AG09319 (cell line): Measurements from ENCODE around the gene SIN3B.

ENCODE experiments used
- DNase-seq: peaks from one replicate; pipeline ENCODE4 v3.0.0-alpha.2; 2010; ENCODE audit warnings: low read depth; ENCODE audit errors: extremely low read depth
- CTCF ChIP-seq: IDR thresholded peaks from 2 replicates; pipeline ENCODE4 v1.5.1; 2011; ENCODE audit warnings: low read depth, mild to moderate bottlenecking, inconsistent platforms, low read length, moderate library complexity

Gene SIN3B

DNA sequence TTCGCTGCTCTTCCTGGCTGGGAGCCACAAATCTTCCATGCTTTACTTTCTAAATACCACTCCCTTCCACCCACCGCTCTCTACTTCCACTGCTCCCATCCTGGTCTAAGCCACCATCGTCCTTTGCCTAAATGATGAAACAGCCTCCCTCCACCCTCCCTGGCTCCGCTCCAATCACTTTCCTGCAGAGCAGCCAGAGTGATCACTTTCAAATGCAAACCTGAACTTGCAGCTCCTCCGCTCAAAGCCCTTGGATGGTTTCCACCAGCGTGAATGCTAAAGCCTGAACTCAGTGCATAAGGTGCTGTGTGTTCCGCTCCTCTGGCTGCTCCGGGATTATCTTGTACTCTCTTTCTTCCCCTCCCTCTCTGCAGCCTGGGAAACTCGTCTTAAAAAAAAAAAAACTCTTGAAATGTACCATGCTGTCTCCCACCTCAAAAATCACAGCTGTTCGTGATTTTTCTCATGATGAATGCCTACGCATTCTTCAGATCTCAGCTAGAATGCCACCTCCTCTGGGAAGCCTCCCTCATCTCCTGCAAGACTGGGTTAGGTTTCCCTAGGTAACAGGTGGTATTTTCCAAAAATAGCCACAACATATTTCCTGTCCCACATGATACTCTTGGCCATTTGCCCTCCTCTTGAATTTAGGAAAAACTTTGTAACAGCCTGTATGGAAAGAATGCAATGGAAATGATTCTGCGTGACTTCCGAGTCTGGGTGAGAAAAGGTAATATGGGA lies 3.7 kb upstream of the SIN3B start:
- no peak for TF ChIP-seq CTCF
- DNase-seq: peak; percentile 46

DNA sequence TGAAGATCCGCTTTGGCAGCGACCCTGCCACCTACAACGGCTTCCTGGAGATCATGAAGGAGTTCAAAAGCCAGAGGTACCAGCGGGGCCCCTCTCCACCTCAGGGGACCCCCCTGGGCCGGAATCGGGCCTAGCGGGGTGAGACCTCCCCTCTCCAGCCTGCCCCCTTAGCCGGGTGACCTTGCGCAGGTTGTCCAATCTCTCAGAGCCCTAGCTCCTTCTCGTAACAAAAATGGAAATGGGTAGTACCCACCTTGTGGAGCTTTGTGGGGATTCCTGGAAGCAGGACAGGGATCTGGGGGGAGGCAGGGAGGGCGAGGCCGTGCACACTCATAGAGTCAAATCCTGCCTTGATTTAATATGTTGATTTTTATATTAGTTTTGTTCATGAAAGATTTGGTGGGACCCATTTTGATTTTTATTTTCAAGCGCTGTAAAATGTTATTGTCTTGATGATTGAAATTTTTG lies 658 bp downstream of the SIN3B start:
- TF ChIP-seq CTCF: no peak

DNA sequence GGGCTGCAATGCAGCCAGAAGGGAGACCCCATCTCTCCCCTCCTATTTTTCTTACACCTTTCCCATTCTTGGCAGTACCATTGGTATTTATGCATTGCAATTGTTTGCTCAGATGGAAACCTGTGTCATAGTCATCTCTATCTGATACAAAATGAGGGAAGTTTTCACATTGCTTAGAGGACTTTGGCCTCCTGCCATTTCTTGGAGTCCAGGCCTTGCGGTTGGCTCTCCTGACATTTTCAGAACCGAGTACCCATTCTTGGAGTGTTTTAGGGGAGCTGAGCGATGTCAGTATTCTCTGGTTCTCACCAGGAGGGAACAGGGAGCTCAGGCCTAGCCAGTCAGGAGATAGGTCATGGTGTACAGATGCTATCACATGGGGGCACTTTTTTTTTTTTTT lies 1.5 kb downstream of the SIN3B start:
- DNase-seq: no peak
- TF ChIP-seq CTCF: no peak

More for the DNA sequence above, 658 bp downstream of the SIN3B start:
- DNase-seq: no peak

GRCh38 chr19:16831531-16831930 lies 2.3 kb downstream of the SIN3B start:
- DNase-seq: no peak
- TF ChIP-seq CTCF: no peak

DNA sequence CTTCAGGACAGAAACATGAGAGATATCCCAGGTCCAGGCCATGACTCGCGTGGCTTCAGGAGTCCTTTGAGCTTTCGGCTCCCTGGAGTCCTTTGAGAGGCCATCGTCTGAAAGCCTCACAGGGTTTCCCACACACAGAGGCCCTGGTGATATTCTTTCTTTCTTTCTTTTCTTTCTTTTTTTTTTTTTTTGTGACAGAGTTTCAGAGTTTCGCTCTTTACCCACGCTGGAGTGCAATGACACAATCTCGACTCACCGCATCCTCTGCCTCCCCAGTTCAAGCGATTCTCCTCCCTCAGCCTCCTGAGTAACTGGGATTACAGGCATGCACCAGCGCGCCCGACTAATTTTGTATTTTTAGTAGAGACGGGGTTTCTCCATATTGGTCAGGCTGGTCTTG lies 5.5 kb downstream of the SIN3B start:
- TF ChIP-seq CTCF: no peak
- no peak for DNase-seq

GRCh38 chr19:16836115-16837034 lies 7.2 kb downstream of the SIN3B start:
- no peak for DNase-seq
- TF ChIP-seq CTCF: peak; percentile 6; the same call in 1 of the 2 replicates

- DNase-seq: no peak
- TF ChIP-seq CTCF: no peak
These were observed 7.8 kb downstream of the SIN3B start for GRCh38 chr19:16837035-16837362.
